Loucy (cell line): ENCODE data around the gene SMIM38.

Experiments used
- H2AFZ ChIP-seq: fragments of 200-600 bp; sonication (generic); 2 replicates; pipeline ENCODE4 v1.6.0; 2016; ENCODE audit warnings: antibody characterized with exemption, mild to moderate bottlenecking, low read length, moderate library complexity
- H3F3A ChIP-seq: fragments of 200-600 bp; 2 replicates; pipeline ENCODE4 v1.6.0; 2016; ENCODE audit warnings: antibody characterized with exemption, low read depth, mild to moderate bottlenecking
- H3K27me3 ChIP-seq: fragments of 200-600 bp; sonication (generic); 2 replicates; pipeline ENCODE4 v1.6.1; 2014; ENCODE audit warnings: low read length, mild to moderate bottlenecking; ENCODE audit not compliant: insufficient read depth, poor library complexity, severe bottlenecking
- H3K36me3 ChIP-seq: fragments of 200-600 bp; sonication (generic); 2 replicates; pipeline ENCODE4 v1.6.1; 2016; ENCODE audit warnings: low read length; ENCODE audit not compliant: insufficient read depth
- H3K4me1 ChIP-seq: fragments of 200-600 bp; sonication (generic); 2 replicates; pipeline ENCODE4 v1.5.1; 2014; ENCODE audit warnings: low read length, mild to moderate bottlenecking; ENCODE audit not compliant: insufficient read depth, poor library complexity, severe bottlenecking
- H3K4me2 ChIP-seq: fragments of 200-600 bp; sonication (generic); 2 replicates; pipeline ENCODE4 v1.6.0; 2014; ENCODE audit warnings: antibody characterized with exemption, low read length, low read depth, mild to moderate bottlenecking; ENCODE audit not compliant: poor library complexity, severe bottlenecking
- H3K4me3 ChIP-seq: fragments of 200-600 bp; sonication (generic); 2 replicates; pipeline ENCODE4 v1.5.1; 2014; ENCODE audit warnings: low read length, mild to moderate bottlenecking, mixed read lengths; ENCODE audit not compliant: poor library complexity, severe bottlenecking
- H3K79me2 ChIP-seq: fragments of 200-600 bp; sonication (generic); 2 replicates; pipeline ENCODE4 v1.6.1; 2014; ENCODE audit warnings: low read length; ENCODE audit not compliant: insufficient read depth
- H3K9ac ChIP-seq: fragments of 200-600 bp; sonication (generic); 2 replicates; pipeline ENCODE4 v1.6.0; 2014; ENCODE audit warnings: mild to moderate bottlenecking, low read depth, low read length, moderate library complexity; ENCODE audit not compliant: poor library complexity, severe bottlenecking
- H3K9me2 ChIP-seq: fragments of 200-600 bp; sonication (generic); replicated peaks from 2 replicates; pipeline ENCODE4 v1.6.1; 2016; ENCODE audit warnings: low read depth, low read length, mixed read lengths
- H3K9me3 ChIP-seq: fragments of 200-600 bp; sonication (generic); 2 replicates; pipeline ENCODE4 v1.6.1; 2014; ENCODE audit warnings: mild to moderate bottlenecking, antibody characterized with exemption, low read length, low read depth; ENCODE audit not compliant: insufficient read depth
- H4K20me1 ChIP-seq: fragments of 200-600 bp; sonication (generic); 2 replicates; pipeline ENCODE4 v1.6.0; 2014; ENCODE audit warnings: antibody characterized with exemption, low read length, mild to moderate bottlenecking; ENCODE audit not compliant: insufficient read depth, poor library complexity, severe bottlenecking
- CTCF ChIP-seq: fragments of 200-600 bp; sonication (generic); conservative IDR thresholded peaks from 2 replicates; pipeline ENCODE4 v1.5.1; 2014; ENCODE audit warnings: mild to moderate bottlenecking, antibody characterized with exemption, low read length
- EZH2phosphoT487 ChIP-seq: fragments of 200-600 bp; IDR thresholded peaks from 2 replicates; pipeline ENCODE4 v1.6.1; 2018; ENCODE audit warnings: antibody characterized with exemption, mild to moderate bottlenecking, moderate library complexity, borderline replicate concordance

SMIM38 gene

GRCh38 chr11:69151836-69152235 is 3.9 kb upstream of the SMIM38 start:
- H3K9ac ChIP-seq: no peak overlapping the region
- H3K27me3 ChIP-seq: no peaks in the 10 kb centered on the region
- no peaks in the 10 kb centered on the region for H3F3A ChIP-seq
- H3K79me2 ChIP-seq: no peaks in the 10 kb centered on the region
- H3K9me2 ChIP-seq: no peaks in the 10 kb centered on the region
- no peaks in the 10 kb centered on the region for H3K4me1 ChIP-seq
- TF ChIP-seq EZH2phosphoT487 (no peak), CTCF (no peak)
- no peaks in the 10 kb centered on the region for H3K36me3 ChIP-seq
- no peaks in the 10 kb centered on the region for H4K20me1 ChIP-seq
- no peak overlapping the region for H3K4me2 ChIP-seq
- no peak overlapping the region for H2AFZ ChIP-seq
- peaks cover 4% of the 10 kb centered on the region; the same call in 1 of the 2 replicates for H3K9me3 ChIP-seq
- no peak overlapping the region for H3K4me3 ChIP-seq

GRCh38 chr11:69152733-69153421 is 2.9 kb upstream of the SMIM38 start:
- Histone ChIP-seq H3K36me3 (no peaks in the 10 kb centered on the region), H3K27me3 (no peaks in the 10 kb centered on the region), H3K9me3 (no peaks in the 10 kb centered on the region), H3K79me2 (no peaks in the 10 kb centered on the region), H3K4me2 (no peak overlapping the region), H3K9ac (no peak overlapping the region), H3K4me3 (no peak overlapping the region), H4K20me1 (no peaks in the 10 kb centered on the region), H2AFZ (no peak overlapping the region), H3F3A (no peaks in the 10 kb centered on the region), H3K9me2 (no peaks in the 10 kb centered on the region), H3K4me1 (no peaks in the 10 kb centered on the region)
- TF ChIP-seq CTCF: no peak
- TF ChIP-seq EZH2phosphoT487: no peak

- no peak overlapping the region for H2AFZ ChIP-seq
These were observed 2.1 kb upstream of the SMIM38 start for GRCh38 chr11:69153661-69154060.

More at GRCh38 chr11:69153661-69154060, 2.1 kb upstream of the SMIM38 start:
- H3K79me2 ChIP-seq: no peaks in the 10 kb centered on the region
- no peaks in the 10 kb centered on the region for H4K20me1 ChIP-seq
- H3K9ac ChIP-seq: no peak overlapping the region
- no peak for TF ChIP-seq EZH2phosphoT487
- no peak for TF ChIP-seq CTCF
- H3K27me3 ChIP-seq: no peaks in the 10 kb centered on the region
- no peaks in the 10 kb centered on the region for H3K4me1 ChIP-seq
- H3K9me3 ChIP-seq: no peaks in the 10 kb centered on the region
- no peaks in the 10 kb centered on the region for H3K36me3 ChIP-seq
- H3F3A ChIP-seq: no peaks in the 10 kb centered on the region
- no peak overlapping the region for H3K4me3 ChIP-seq
- no peak overlapping the region for H3K4me2 ChIP-seq
- no peaks in the 10 kb centered on the region for H3K9me2 ChIP-seq
